HG03571 (cell line): ENCODE data around the gene ART5.
A peak's percentile ranks its signal among the peaks of the same experiment; 100 is the strongest.
"Not testable (repeated sequence)": the region's sequence is repeated elsewhere in the genome, so short reads cannot be mapped to it uniquely, and the experiment has no call there.

ENCODE experiments used
- ATAC-seq: cut with Tn5 transposase; IDR thresholded peaks from one replicate; pipeline ENCODE4 v1.9.1; 2021; ENCODE audit not compliant: unreplicated experiment

ART5 gene

GRCh38 chr11:3623767-3624458 is 17.9 kb downstream of the ART5 start:
- ATAC-seq: no peak

- ATAC-seq: no peak
Measured at GRCh38 chr11:3623121-3623520, 18.7 kb downstream of the ART5 start.

GRCh38 chr11:3622521-3622920 is 19.3 kb downstream of the ART5 start:
- ATAC-seq: no peak

GRCh38 chr11:3617990-3618389 is 23.8 kb downstream of the ART5 start:
- ATAC-seq: no peak

GRCh38 chr11:3616721-3617460 is 24.9 kb downstream of the ART5 start:
- ATAC-seq: no peak

- no peak for ATAC-seq
Measured at GRCh38 chr11:3615998-3616397, 25.8 kb downstream of the ART5 start.

- peak; percentile 53 for ATAC-seq
Measured at GRCh38 chr11:3614742-3615171, 27.0 kb downstream of the ART5 start.

- ATAC-seq: no peak
Measured at GRCh38 chr11:3613998-3614741, 27.6 kb downstream of the ART5 start.

- no peak for ATAC-seq
Measured at GRCh38 chr11:3611976-3612678, 29.7 kb downstream of the ART5 start.

GRCh38 chr11:3610846-3611245 is 30.9 kb downstream of the ART5 start:
- ATAC-seq: no peak

GRCh38 chr11:3609416-3610265 is 32.2 kb downstream of the ART5 start:
- ATAC-seq: no peak

GRCh38 chr11:3605771-3606203 is 36.0 kb downstream of the ART5 start:
- no peak for ATAC-seq

- ATAC-seq: no peak
Measured at GRCh38 chr11:3605283-3605662, 36.5 kb downstream of the ART5 start.

- no peak for ATAC-seq
Measured at GRCh38 chr11:3604167-3604566, 37.6 kb downstream of the ART5 start.

- ATAC-seq: not testable (repeated sequence)
Measured at GRCh38 chr11:3600201-3600600, 41.6 kb downstream of the ART5 start.

GRCh38 chr11:3597743-3598142 is 44.0 kb downstream of the ART5 start:
- ATAC-seq: not testable (repeated sequence)

GRCh38 chr11:3591326-3591725 is 50.5 kb downstream of the ART5 start:
- ATAC-seq: not testable (repeated sequence)

GRCh38 chr11:3590193-3590592 is 51.6 kb downstream of the ART5 start:
- not testable (repeated sequence) for ATAC-seq

- ATAC-seq: not testable (repeated sequence)
Measured at GRCh38 chr11:3588776-3589175, 53.0 kb downstream of the ART5 start.
